HG02623 (cell line): ENCODE results near the gene MAPRE2.
A peak's percentile ranks its signal among the peaks of the same experiment; 100 is the strongest.

Source experiments
- ATAC-seq: cut with Tn5 transposase; IDR thresholded peaks from one replicate; pipeline ENCODE4 v1.9.1; 2021; ENCODE audit warnings: moderate library complexity; ENCODE audit not compliant: unreplicated experiment

The MAPRE2 gene

DNA sequence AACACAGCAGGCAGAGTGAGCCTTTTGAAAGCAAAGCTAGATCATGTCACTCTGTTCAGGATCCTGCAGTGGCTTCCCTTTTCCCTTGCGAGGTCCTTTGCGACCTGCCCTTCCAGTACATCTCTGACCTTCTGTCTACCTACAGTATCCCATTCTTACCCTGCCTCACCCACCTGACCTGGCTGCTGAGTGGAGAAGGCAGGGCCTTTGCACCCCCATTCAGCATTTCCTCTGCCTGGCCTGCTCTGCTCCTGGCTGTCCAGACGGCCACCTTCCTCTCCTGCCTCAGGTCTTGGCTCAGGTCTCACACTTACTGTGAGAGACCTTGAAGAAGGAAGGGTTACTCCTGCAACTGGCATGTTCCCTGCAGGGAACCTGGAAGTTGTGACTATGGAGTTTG lies 77.4 kb downstream of the MAPRE2 start:
- no peak for ATAC-seq

GRCh38 chr18:35121038-35121437 lies 79.8 kb downstream of the MAPRE2 start:
- ATAC-seq = no peak

GRCh38 chr18:35121531-35121930 lies 80.3 kb downstream of the MAPRE2 start:
- ATAC-seq = no peak

GRCh38 chr18:35122586-35123224 lies 81.5 kb downstream of the MAPRE2 start:
- peak; percentile 82 for ATAC-seq

DNA sequence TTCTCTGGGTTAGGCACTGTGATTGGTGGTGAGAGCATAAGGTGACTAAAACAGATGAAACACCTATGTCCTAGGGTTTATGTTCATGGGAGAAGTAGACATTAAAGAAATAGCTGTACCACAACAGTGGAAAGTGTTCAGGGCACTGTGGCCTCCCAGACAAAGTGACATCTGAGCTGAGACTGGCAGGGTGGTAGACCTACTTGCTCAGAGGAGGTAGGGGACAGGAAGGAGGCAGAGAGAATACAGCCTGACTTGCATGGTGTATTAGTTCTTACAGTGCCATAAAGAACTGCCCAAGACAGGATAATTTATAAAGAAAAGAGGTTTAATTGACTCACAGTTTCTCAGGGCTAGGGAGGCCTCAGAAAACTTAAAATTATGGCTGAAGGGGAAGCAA lies 82.6 kb downstream of the MAPRE2 start:
- no peak for ATAC-seq

DNA sequence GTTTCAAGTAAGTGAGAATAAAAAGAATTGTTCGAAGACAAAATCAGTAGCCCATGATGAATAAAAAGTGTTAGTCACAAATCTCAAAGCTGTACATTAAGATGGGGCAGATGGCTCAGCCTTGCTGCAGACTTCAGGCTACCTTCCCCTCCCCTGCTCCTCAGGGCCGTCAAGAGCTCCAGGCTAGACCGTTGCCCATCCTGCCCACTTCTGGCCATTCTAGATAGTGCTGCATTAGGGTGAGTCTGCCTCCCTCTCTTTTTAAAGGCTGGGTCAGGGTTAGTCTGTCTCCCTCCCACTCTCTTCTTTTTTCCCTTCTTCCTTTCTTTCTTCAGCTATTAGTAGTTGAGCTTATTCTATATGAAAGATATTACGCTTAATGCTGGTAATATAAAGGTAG lies 86.0 kb downstream of the MAPRE2 start:
- ATAC-seq = no peak

GRCh38 chr18:35128675-35129074 lies 87.5 kb downstream of the MAPRE2 start:
- no peak for ATAC-seq

GRCh38 chr18:35130236-35130635 lies 89.0 kb downstream of the MAPRE2 start:
- ATAC-seq = no peak

DNA sequence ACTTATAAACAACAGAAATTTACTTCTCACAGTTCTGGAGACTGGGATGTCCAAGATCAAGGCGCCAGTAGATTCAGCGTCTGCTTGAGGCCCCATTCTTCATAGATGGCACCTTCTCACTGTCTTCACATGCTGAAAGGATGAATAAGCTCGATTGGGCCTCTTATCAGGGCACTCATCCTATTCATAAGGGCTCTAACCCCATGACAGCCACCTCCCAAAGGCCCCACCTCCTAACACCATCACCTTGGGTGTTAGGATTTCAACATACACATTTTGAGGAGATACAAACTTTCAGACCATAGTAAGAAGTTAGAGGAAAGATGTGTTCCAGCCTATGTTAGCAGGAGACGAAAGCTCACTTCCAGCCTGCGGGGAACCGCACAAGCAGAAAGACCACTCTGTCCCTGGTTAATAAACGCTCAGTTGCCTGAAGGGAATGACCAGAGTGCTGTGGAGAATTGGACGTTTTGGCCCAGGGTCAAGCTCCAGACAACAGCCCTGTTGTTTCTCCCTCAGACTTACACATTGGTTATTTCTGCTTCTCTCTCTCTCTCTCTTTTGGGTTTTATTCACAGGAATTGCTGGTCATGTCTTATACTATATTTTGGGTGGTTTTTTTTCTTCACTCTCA lies 90.3 kb downstream of the MAPRE2 start:
- no peak for ATAC-seq

DNA sequence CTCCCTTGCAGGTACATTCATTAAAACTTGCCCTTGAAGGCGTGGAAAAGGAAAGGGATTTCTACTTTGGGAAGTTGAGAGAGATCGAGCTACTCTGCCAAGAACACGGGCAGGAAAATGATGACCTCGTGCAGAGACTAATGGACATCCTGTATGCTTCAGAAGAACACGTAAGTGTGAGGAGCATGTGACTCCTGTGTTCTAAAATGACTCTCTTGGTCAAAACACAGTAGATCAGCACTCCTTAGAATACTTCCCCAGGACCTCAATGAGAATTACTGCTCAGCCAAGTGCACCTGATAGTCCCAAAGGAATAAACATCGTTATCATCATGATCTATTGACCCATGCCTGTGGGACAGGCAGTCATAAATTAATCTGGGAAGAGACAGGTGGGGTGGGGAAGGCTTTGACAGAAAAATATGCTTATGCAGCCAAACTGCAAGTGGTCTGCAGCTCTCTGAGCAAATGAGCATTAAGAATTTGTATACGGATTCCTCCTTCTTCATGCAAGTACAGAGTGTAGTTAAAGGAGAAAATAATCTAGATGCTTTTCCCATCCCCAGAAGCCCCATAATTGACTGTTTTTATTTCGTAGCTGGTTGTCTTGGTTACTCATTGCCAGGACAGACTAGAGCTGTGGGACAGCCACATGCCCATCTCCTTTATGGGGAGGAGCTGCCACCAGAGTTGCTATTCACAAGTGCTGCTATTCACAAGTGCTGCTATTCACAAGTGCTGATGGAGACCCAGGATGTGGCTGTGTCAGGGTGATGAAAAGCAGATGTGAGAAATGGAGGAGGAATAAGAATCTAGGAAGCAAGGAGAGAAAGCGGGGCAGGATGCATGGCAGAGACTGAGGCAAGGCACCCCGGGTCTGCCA lies 91.0 kb downstream of the MAPRE2 start:
- ATAC-seq = no peak

GRCh38 chr18:35134190-35134730 lies 93.0 kb downstream of the MAPRE2 start:
- no peak for ATAC-seq

DNA sequence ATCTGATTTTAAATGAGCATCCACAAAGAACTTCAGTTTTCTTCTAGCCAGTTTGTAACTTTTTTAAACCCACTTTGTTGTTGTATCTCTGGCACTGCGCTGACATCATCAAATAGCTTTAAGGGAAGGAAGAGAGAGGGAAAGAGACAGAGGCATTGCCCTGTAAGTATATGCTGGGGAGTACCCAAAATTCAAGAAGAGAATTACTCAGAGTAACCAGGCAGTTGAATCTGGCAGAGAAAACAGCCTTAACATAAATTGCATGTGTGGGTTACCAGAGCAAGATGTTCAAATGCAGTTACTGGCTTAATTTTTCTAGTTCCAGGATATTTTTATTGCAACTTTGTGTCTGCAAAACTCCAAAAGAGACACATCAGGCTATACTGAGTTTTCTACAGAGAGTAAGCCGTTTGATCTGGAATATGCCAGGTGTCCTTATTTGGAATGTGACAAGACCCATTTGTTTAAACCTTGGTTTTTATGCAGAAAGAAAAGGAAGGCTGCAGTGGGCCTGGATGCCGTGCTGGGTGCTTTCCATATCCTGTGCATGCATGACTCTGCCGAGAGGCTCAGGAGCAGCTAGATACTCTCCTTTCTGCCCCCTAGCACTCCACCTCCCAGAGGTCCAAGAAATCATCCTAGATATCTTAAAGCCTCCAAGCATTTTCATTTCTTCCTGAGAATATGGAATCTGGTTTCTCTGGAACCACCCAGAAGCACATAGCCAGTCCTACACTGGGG lies 93.7 kb downstream of the MAPRE2 start:
- no peak for ATAC-seq

GRCh38 chr18:35136248-35136647 lies 95.0 kb downstream of the MAPRE2 start:
- no peak for ATAC-seq

DNA sequence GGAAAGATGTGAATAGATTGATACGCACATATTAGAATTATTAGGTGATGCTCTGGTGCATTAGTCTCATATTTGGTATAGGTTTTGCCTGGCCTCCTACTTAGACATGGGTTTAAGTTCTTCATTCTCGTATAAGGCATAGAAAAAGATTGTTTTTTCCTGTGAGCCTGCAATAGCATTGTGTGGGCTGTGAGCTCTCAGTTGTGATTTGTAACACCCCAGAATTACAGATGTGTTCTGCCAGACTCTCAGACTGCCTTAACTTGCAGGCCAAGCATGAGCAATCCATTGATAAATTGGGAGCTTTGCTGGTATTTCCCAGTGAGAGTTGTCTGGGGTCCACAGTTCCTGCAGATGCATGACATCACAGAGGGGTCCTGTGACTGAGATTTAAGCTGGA lies 95.7 kb downstream of the MAPRE2 start:
- no peak for ATAC-seq

DNA sequence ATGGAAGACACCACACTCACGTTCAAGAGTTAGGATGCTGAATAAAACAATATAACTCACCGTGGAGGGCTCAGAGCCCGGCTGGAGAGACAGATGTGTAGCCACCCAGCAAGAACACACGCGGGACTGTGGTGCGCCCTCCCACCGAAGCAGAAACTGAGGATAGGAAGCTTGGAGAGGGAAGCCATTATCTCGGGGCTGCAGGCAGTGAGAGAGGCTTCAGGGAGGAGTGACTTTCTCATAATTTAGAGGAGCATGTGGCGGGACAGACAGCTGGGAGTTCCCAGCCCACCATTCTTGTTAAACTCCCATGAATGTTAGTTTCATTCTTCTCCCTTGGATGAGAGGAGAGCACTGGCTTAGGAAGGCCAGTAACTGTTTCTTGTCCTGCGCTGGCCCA lies 96.4 kb downstream of the MAPRE2 start:
- ATAC-seq = no peak

GRCh38 chr18:35138773-35139172 lies 97.6 kb downstream of the MAPRE2 start:
- ATAC-seq = no peak

GRCh38 chr18:35139517-35139916 lies 98.3 kb downstream of the MAPRE2 start:
- ATAC-seq = no peak

DNA sequence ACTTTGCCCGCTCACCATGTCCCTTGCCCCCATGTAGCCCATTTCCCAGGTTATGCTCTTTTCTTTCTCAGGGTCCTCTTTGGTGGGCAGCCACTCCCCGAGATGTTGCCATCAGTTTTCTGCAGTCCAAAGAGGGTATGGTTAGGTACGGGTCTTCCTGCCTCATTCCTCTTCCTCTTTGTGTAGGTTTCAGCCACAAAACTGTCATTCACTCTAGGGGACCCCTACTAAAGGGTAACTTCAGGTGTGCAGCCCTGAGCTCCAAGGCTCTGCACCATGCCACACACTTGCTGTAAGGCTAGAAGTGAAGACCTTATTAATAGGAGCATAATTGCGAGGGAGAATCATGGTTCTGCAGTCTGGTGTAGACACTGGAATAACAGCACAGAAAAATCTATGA lies 99.9 kb downstream of the MAPRE2 start:
- no peak for ATAC-seq

DNA sequence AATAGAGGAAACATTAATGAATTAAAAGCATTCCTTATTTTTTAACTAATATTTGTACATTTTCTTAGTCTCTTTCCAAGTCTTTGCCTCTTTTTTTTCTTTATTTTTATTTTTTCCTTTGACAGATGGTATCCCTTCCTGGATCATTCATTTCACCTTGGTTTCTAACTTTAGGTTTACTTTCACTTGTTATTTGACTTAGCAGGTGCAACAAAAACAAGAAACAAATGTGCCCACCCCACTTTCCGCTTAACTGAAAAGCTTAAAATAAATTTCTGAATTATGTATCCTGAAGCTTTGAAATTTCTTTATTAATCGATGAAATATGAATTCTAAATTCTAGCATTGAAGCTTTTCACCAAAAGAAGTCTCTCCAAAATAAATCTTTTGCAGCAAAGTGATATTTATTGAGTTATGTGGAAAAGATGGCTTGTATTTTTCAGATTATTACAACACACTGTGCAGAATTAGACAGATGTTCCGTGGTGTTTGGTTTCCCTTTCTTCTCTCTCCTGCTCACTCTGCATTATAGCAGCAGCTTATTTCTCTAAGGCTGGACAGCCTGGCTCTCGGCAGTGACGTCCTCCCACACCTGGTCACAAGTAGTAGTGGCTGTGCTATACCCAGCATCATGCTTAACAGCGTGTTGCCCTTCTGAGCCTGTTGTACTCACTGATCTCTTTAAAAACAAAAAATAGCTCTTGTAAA lies 100.5 kb downstream of the MAPRE2 start:
- ATAC-seq = no peak

DNA sequence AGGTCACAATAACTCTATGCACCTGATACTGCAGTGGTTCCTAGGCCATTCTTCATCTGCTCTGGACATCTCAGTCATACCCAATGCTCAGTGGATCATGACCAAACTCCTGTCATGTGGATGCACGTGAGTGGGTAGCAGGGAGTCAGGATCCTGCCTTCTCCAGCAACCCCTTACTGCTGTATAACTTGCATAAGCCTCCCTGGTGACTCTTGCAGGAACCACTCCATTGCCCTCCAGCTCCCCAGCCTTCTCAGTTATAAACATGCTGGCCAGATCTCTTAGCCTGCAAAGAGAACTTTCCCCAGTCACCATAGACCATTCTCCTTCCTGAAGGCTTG lies 101.0 kb downstream of the MAPRE2 start:
- ATAC-seq = no peak
